Large intestine (tissue), 3 donors: ENCODE results near the gene ZNF396. TPM values are rescaled to one million over a fixed set of nuclear protein-coding genes. Genes with fewer than 3 reads are reported as not detected.

Source experiments
- DNase-seq, 2 donors: peaks; one replicate each; pipeline versions ENCODE4 v3.0.0 to v3.0.0-alpha.2; 2013
- H3K27ac ChIP-seq: one replicate; pipeline ENCODE4 v1.5.1; 2013; ENCODE audit warnings: low read length
- H3K27me3 ChIP-seq: 2 replicates; pipeline ENCODE4 v1.6.1; 2013; ENCODE audit warnings: low read length; ENCODE audit not compliant: control insufficient read depth, insufficient read depth
- H3K36me3 ChIP-seq: 2 replicates; pipeline ENCODE4 v1.6.1; 2013; ENCODE audit warnings: low read length; ENCODE audit not compliant: control insufficient read depth, insufficient read depth
- H3K4me1 ChIP-seq: one replicate; pipeline ENCODE4 v1.6.1; 2013; ENCODE audit warnings: low read length; ENCODE audit not compliant: control insufficient read depth, insufficient read depth
- H3K4me3 ChIP-seq: one replicate; pipeline ENCODE4 v1.5.1; 2013; ENCODE audit warnings: low read length
- H3K9me3 ChIP-seq: one replicate; pipeline ENCODE4 v1.6.1; 2013; ENCODE audit warnings: mild to moderate bottlenecking, low read depth, low read length, moderate library complexity; ENCODE audit not compliant: control insufficient read depth
- WGBS: methylation state at CpG from one replicate; pipeline ENCODE4 v1.1.5; 2013; ENCODE audit warnings: low lambda C conversion rate; ENCODE audit not compliant: insufficient coverage; 5-methylcytosine and 5-hydroxymethylcytosine counted together
- polyA plus RNA-seq: library from polyadenylated mRNA; unstranded; fragments of 120-200 nt; gene quantifications from one replicate; pipeline ENCODE4 v1.2.1, GENCODE V29; 2013

ZNF396 gene
- polyA plus RNA-seq, 1 donor = 2.8 TPM

- no peaks in the 10 kb centered on the region for H3K4me1 ChIP-seq
- no peak overlapping the region for H3K4me3 ChIP-seq
- WGBS = 100% methylated on average over 1 of the region's 3 CpGs
- no peaks in the 10 kb centered on the region for H3K36me3 ChIP-seq
- H3K27ac ChIP-seq = no peak overlapping the region
- no peaks in the 10 kb centered on the region for H3K27me3 ChIP-seq
- no peaks in the 10 kb centered on the region for H3K9me3 ChIP-seq
- no peak for DNase-seq
These were observed 54.4 kb downstream of the ZNF396 start for GRCh38 chr18:35322486-35323458.

Other genes with a start within 250 kb of the ZNF396 start
- 43.5 TPM for gene ZNF397, start 136.3 kb downstream of the ZNF396 start, polyA plus RNA-seq
- gene ZSCAN30, start 87.1 kb downstream of the ZNF396 start, polyA plus RNA-seq = 44.8 TPM
- gene ZNF24, start 32.9 kb downstream of the ZNF396 start, polyA plus RNA-seq = 48.7 TPM
- 31.2 TPM for gene INO80C, start 120.6 kb upstream of the ZNF396 start, polyA plus RNA-seq
- 124 TPM for gene GALNT1, start 204.4 kb upstream of the ZNF396 start, polyA plus RNA-seq